Measurements from ENCODE around the gene GPR68.

The GPR68 gene

GRCh38 chr14:91242635-91243034 lies 1.9 kb downstream of the GPR68 start:
- H3K27ac ChIP-seq (ENCODE audit: low read depth, low read length) = no peak overlapping the region
- no peaks in the 10 kb centered on the region for H3K27me3 ChIP-seq (ENCODE audit: control insufficient read depth in 1 of 2, insufficient read depth in 2 of 2, low read length in 2 of 2)
- H3K36me3 ChIP-seq (ENCODE audit: control insufficient read depth in 1 of 2, insufficient read depth in 2 of 2, low read length in 2 of 2) = no peaks in the 10 kb centered on the region
- H3K4me1 ChIP-seq (ENCODE audit: control insufficient read depth in 1 of 2, insufficient read depth in 2 of 2, low read length in 2 of 2) = peaks cover 4 to 29% of the 10 kb centered on the region in 2 donors
- H3K4me3 ChIP-seq (ENCODE audit: low read depth in 1 of 2, low read length in 2 of 2) = peak overlapping the region; percentile 50 to 56
- peak overlapping the region in 1 of 2 donors; percentile 42 for H3K9ac ChIP-seq (ENCODE audit: low read depth in 1 of 2, low read length in 2 of 2)
- H3K9me3 ChIP-seq (ENCODE audit: control insufficient read depth in 1 of 2, low read length in 2 of 2) = no peaks in the 10 kb centered on the region

DNA sequence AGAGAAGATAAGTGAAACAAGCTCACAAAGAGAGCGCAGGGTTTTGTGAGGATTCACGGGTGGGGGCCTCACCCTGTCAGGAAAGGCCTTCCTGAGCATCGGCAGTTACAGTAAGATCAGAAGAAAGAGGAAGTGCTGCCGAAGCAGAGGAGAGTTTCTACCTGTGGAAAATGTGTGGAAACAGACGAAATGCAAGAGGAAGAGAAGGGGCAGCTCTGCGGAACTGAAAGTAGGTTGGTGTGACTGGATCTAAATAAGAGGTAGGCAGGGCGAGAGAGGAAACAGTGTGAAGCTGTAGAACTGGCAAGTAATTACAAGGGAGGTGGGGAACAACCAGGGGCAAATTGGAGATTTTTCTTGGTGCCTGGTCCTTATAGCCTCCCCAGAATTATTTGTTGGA lies 2.6 kb downstream of the GPR68 start:
- Histone ChIP-seq H3K9me3 (ENCODE audit: control insufficient read depth in 1 of 2, low read length in 2 of 2) (no peaks in the 10 kb centered on the region), H3K9ac (ENCODE audit: low read depth in 1 of 2, low read length in 2 of 2) (peak overlapping the region in 1 of 2 donors; percentile 4), H3K36me3 (ENCODE audit: control insufficient read depth in 1 of 2, insufficient read depth in 2 of 2, low read length in 2 of 2) (no peaks in the 10 kb centered on the region), H3K27me3 (ENCODE audit: control insufficient read depth in 1 of 2, insufficient read depth in 2 of 2, low read length in 2 of 2) (no peaks in the 10 kb centered on the region), H3K27ac (ENCODE audit: low read depth, low read length) (no peak overlapping the region), H3K4me3 (ENCODE audit: low read depth in 1 of 2, low read length in 2 of 2) (peak overlapping the region; percentile 12 to 57), H3K4me1 (ENCODE audit: control insufficient read depth in 1 of 2, insufficient read depth in 2 of 2, low read length in 2 of 2) (peaks cover 4 to 29% of the 10 kb centered on the region in 2 donors)

DNA sequence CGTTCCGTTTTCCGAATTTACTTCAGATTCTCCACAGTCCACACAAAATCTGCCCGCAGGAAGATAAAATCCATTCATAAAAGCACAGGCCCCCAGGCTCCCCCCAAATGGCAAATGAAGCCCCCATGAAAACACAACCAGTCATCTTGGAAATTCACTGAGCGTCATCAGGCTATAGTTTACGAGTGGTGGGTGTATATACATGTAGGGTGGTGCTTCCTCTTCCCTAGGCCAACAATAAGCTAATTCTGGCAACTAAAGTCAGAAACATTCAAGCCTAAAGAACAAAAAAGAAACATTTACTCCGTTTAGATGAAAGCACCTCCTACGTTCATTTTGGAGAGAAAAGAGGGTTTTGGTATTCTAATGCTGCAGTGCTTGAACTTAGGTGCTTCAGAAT lies 5.8 kb downstream of the GPR68 start:
- H3K27me3 ChIP-seq (ENCODE audit: control insufficient read depth in 1 of 2, insufficient read depth in 2 of 2, low read length in 2 of 2) = no peaks in the 10 kb centered on the region
- H3K4me3 ChIP-seq (ENCODE audit: low read depth in 1 of 2, low read length in 2 of 2) = no peak overlapping the region
- peaks cover 0 to 17% of the 10 kb centered on the region in 2 donors for H3K4me1 ChIP-seq (ENCODE audit: control insufficient read depth in 1 of 2, insufficient read depth in 2 of 2, low read length in 2 of 2)
- H3K9ac ChIP-seq (ENCODE audit: low read depth in 1 of 2, low read length in 2 of 2) = no peak overlapping the region
- H3K36me3 ChIP-seq (ENCODE audit: control insufficient read depth in 1 of 2, insufficient read depth in 2 of 2, low read length in 2 of 2) = no peaks in the 10 kb centered on the region
- H3K9me3 ChIP-seq (ENCODE audit: control insufficient read depth in 1 of 2, low read length in 2 of 2) = no peaks in the 10 kb centered on the region
- no peak overlapping the region for H3K27ac ChIP-seq (ENCODE audit: low read depth, low read length)

GRCh38 chr14:91238085-91238484 lies 6.4 kb downstream of the GPR68 start:
- no peaks in the 10 kb centered on the region for H3K36me3 ChIP-seq (ENCODE audit: control insufficient read depth in 1 of 2, insufficient read depth in 2 of 2, low read length in 2 of 2)
- H3K9ac ChIP-seq (ENCODE audit: low read depth in 1 of 2, low read length in 2 of 2) = no peak overlapping the region
- H3K27ac ChIP-seq (ENCODE audit: low read depth, low read length) = no peak overlapping the region
- H3K4me1 ChIP-seq (ENCODE audit: control insufficient read depth in 1 of 2, insufficient read depth in 2 of 2, low read length in 2 of 2) = peaks cover under 1 to 11% of the 10 kb centered on the region in 2 donors
- H3K4me3 ChIP-seq (ENCODE audit: low read depth in 1 of 2, low read length in 2 of 2) = no peak overlapping the region
- no peaks in the 10 kb centered on the region for H3K9me3 ChIP-seq (ENCODE audit: control insufficient read depth in 1 of 2, low read length in 2 of 2)
- H3K27me3 ChIP-seq (ENCODE audit: control insufficient read depth in 1 of 2, insufficient read depth in 2 of 2, low read length in 2 of 2) = no peaks in the 10 kb centered on the region

- H3K27me3 ChIP-seq (ENCODE audit: control insufficient read depth in 1 of 2, insufficient read depth in 2 of 2, low read length in 2 of 2) = no peaks in the 10 kb centered on the region
- no peak overlapping the region for H3K9ac ChIP-seq (ENCODE audit: low read depth in 1 of 2, low read length in 2 of 2)
- no peak overlapping the region for H3K4me3 ChIP-seq (ENCODE audit: low read depth in 1 of 2, low read length in 2 of 2)
- H3K4me1 ChIP-seq (ENCODE audit: control insufficient read depth in 1 of 2, insufficient read depth in 2 of 2, low read length in 2 of 2) = peaks cover 9 to 10% of the 10 kb centered on the region in 2 donors
- H3K27ac ChIP-seq (ENCODE audit: low read depth, low read length) = no peak overlapping the region
- H3K36me3 ChIP-seq (ENCODE audit: control insufficient read depth in 1 of 2, insufficient read depth in 2 of 2, low read length in 2 of 2) = no peaks in the 10 kb centered on the region
- H3K9me3 ChIP-seq (ENCODE audit: control insufficient read depth in 1 of 2, low read length in 2 of 2) = no peaks in the 10 kb centered on the region
These were observed 7.3 kb downstream of the GPR68 start for GRCh38 chr14:91237219-91237618.

- peaks cover 16 to 21% of the 10 kb centered on the region in 2 donors for H3K4me1 ChIP-seq (ENCODE audit: control insufficient read depth in 1 of 2, insufficient read depth in 2 of 2, low read length in 2 of 2)
- no peak overlapping the region for H3K9ac ChIP-seq (ENCODE audit: low read depth in 1 of 2, low read length in 2 of 2)
- no peak overlapping the region for H3K4me3 ChIP-seq (ENCODE audit: low read depth in 1 of 2, low read length in 2 of 2)
- peaks cover 2 to 3% of the 10 kb centered on the region in 2 donors for H3K36me3 ChIP-seq (ENCODE audit: control insufficient read depth in 1 of 2, insufficient read depth in 2 of 2, low read length in 2 of 2)
- no peaks in the 10 kb centered on the region for H3K9me3 ChIP-seq (ENCODE audit: control insufficient read depth in 1 of 2, low read length in 2 of 2)
- no peaks in the 10 kb centered on the region for H3K27me3 ChIP-seq (ENCODE audit: control insufficient read depth in 1 of 2, insufficient read depth in 2 of 2, low read length in 2 of 2)
- H3K27ac ChIP-seq (ENCODE audit: low read depth, low read length) = no peak overlapping the region
These were observed 8.7 kb downstream of the GPR68 start for GRCh38 chr14:91235841-91236240.

DNA sequence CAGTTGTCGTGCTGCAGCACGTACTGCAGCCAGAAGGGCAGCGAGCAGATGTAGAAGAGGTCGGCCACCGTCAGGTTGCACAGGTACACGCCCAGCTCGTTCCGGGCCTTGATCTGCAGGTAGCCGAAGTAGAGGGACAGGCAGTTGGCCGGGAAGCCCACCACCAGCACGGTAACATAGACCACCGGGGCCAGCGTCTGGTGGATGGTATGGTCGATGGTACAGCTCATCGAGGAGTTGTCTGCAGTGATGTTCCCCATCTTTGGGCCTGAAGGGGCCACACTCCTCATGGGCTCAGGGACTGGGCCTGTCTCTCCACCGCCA lies 9.8 kb downstream of the GPR68 start:
- H3K4me1 ChIP-seq (ENCODE audit: control insufficient read depth in 1 of 2, insufficient read depth in 2 of 2, low read length in 2 of 2) = peaks cover 27% of the 10 kb centered on the region in 2 donors

GRCh38 chr14:91233936-91234790 lies 10.3 kb downstream of the GPR68 start:
- peaks cover 5 to 14% of the 10 kb centered on the region in 2 donors for H3K36me3 ChIP-seq (ENCODE audit: control insufficient read depth in 1 of 2, insufficient read depth in 2 of 2, low read length in 2 of 2)
- H3K9me3 ChIP-seq (ENCODE audit: control insufficient read depth in 1 of 2, low read length in 2 of 2) = no peaks in the 10 kb centered on the region
- H3K4me1 ChIP-seq (ENCODE audit: control insufficient read depth in 1 of 2, insufficient read depth in 2 of 2, low read length in 2 of 2) = peaks cover 27 to 33% of the 10 kb centered on the region in 2 donors
- H3K27me3 ChIP-seq (ENCODE audit: control insufficient read depth in 1 of 2, insufficient read depth in 2 of 2, low read length in 2 of 2) = no peaks in the 10 kb centered on the region
- H3K9ac ChIP-seq (ENCODE audit: low read depth in 1 of 2, low read length in 2 of 2) = no peak overlapping the region
- H3K27ac ChIP-seq (ENCODE audit: low read depth, low read length) = no peak overlapping the region
- no peak overlapping the region for H3K4me3 ChIP-seq (ENCODE audit: low read depth in 1 of 2, low read length in 2 of 2)

More for the DNA sequence above, 9.8 kb downstream of the GPR68 start:
- H3K9ac ChIP-seq (ENCODE audit: low read depth in 1 of 2, low read length in 2 of 2) = no peak overlapping the region
- H3K27ac ChIP-seq (ENCODE audit: low read depth, low read length) = no peak overlapping the region
- H3K9me3 ChIP-seq (ENCODE audit: control insufficient read depth in 1 of 2, low read length in 2 of 2) = no peaks in the 10 kb centered on the region
- H3K4me3 ChIP-seq (ENCODE audit: low read depth in 1 of 2, low read length in 2 of 2) = no peak overlapping the region
- no peaks in the 10 kb centered on the region for H3K27me3 ChIP-seq (ENCODE audit: control insufficient read depth in 1 of 2, insufficient read depth in 2 of 2, low read length in 2 of 2)
- H3K36me3 ChIP-seq (ENCODE audit: control insufficient read depth in 1 of 2, insufficient read depth in 2 of 2, low read length in 2 of 2) = peaks cover 5 to 10% of the 10 kb centered on the region in 2 donors

DNA sequence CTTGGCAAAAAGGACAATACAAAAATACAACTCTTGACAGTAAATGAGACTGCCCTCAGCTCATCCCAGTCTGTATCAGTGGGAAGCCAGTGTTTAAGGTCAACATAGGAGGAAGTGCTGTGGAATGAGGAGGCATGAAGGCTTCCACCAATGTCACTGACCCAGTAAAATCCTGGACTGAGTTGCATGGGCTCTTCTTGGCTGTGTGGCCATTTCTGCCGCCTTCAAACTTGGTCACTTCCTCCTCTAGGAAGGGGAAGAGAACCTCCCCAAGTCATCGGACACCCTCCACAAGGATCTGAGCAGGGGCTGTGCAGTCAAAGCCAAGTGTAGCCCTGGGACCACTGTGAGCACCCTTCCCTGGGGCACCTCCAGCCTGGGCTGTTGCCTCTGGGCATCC lies 11.9 kb downstream of the GPR68 start:
- Histone ChIP-seq H3K27ac (ENCODE audit: low read depth, low read length) (no peak overlapping the region), H3K27me3 (ENCODE audit: control insufficient read depth in 1 of 2, insufficient read depth in 2 of 2, low read length in 2 of 2) (no peaks in the 10 kb centered on the region), H3K9ac (ENCODE audit: low read depth in 1 of 2, low read length in 2 of 2) (no peak overlapping the region), H3K36me3 (ENCODE audit: control insufficient read depth in 1 of 2, insufficient read depth in 2 of 2, low read length in 2 of 2) (peaks cover 5 to 26% of the 10 kb centered on the region in 2 donors), H3K9me3 (ENCODE audit: control insufficient read depth in 1 of 2, low read length in 2 of 2) (no peaks in the 10 kb centered on the region), H3K4me1 (ENCODE audit: control insufficient read depth in 1 of 2, insufficient read depth in 2 of 2, low read length in 2 of 2) (peaks cover 27 to 41% of the 10 kb centered on the region in 2 donors), H3K4me3 (ENCODE audit: low read depth in 1 of 2, low read length in 2 of 2) (no peak overlapping the region)

GRCh38 chr14:91232052-91232451 lies 12.5 kb downstream of the GPR68 start:
- Histone ChIP-seq H3K27ac (ENCODE audit: low read depth, low read length) (no peak overlapping the region), H3K4me1 (ENCODE audit: control insufficient read depth in 1 of 2, insufficient read depth in 2 of 2, low read length in 2 of 2) (peaks cover 27 to 41% of the 10 kb centered on the region in 2 donors), H3K9ac (ENCODE audit: low read depth in 1 of 2, low read length in 2 of 2) (no peak overlapping the region), H3K9me3 (ENCODE audit: control insufficient read depth in 1 of 2, low read length in 2 of 2) (no peaks in the 10 kb centered on the region), H3K36me3 (ENCODE audit: control insufficient read depth in 1 of 2, insufficient read depth in 2 of 2, low read length in 2 of 2) (peaks cover 5 to 31% of the 10 kb centered on the region in 2 donors), H3K4me3 (ENCODE audit: low read depth in 1 of 2, low read length in 2 of 2) (peak overlapping the region in 1 of 2 donors; percentile 9), H3K27me3 (ENCODE audit: control insufficient read depth in 1 of 2, insufficient read depth in 2 of 2, low read length in 2 of 2) (no peaks in the 10 kb centered on the region)

Data from duodenal mucosa (tissue), 2 donors.